ENCODE data around the gene PTPN14.

GRCh38 chr1:214470132-214470531 is 81.3 kb downstream of the PTPN14 start:
- TF ChIP-seq POLR2A (IDR thresholded peaks at IDR 0.05; ENCODE audit: low read length) (no peak), GATA1 (IDR thresholded peaks at IDR 0.05; ENCODE audit: low read depth, low read length) (no peak)
